ENCODE measurements around the gene CSF1. TPM values are rescaled to one million over a fixed set of nuclear protein-coding genes. Genes with fewer than 3 reads are reported as not detected.

CSF1 gene
- total and polyA plus RNA-seq, 2 of the 13 experiments (the other 11 are each of a cell fraction or from before 2014, with no cell fraction given) = 4.6 to 13.3 TPM

DNA sequence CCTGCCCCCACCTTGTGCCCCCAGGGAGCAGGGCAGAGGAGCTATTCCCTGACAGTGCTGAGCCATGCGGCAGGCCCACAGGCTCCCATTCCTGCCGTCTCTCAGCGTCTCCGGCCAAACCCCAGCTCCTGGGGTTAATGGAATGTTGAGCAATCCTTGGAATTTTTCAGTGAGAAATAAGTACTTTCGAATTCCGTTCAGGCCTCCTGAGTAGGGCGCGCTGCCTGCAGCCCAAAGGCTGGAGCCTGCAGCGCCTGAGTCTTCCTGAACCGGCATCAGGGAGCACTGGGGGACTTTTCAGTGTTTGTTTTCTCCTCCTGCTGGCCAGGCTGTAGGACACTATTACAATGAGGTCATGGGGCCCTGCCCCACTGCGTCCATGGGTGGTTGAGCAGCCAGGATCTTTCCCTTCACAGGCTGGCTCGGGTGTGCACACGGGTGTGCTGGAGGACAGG lies 33.3 kb upstream of the CSF1 start (continued):
- TF ChIP-seq KDM5A (IDR thresholded peaks at IDR 0.05; ENCODE audit: borderline replicate concordance, low read length) = no peak
- no peak for TF ChIP-seq ZNF160 (CRISPR knock-in tag; IDR thresholded peaks at IDR 0.05)
- TF ChIP-seq CCAR2 (optimal IDR thresholded peaks at IDR 0.05; ENCODE audit: low read depth, low read length) = no peak
- TF ChIP-seq, protein P1, sequence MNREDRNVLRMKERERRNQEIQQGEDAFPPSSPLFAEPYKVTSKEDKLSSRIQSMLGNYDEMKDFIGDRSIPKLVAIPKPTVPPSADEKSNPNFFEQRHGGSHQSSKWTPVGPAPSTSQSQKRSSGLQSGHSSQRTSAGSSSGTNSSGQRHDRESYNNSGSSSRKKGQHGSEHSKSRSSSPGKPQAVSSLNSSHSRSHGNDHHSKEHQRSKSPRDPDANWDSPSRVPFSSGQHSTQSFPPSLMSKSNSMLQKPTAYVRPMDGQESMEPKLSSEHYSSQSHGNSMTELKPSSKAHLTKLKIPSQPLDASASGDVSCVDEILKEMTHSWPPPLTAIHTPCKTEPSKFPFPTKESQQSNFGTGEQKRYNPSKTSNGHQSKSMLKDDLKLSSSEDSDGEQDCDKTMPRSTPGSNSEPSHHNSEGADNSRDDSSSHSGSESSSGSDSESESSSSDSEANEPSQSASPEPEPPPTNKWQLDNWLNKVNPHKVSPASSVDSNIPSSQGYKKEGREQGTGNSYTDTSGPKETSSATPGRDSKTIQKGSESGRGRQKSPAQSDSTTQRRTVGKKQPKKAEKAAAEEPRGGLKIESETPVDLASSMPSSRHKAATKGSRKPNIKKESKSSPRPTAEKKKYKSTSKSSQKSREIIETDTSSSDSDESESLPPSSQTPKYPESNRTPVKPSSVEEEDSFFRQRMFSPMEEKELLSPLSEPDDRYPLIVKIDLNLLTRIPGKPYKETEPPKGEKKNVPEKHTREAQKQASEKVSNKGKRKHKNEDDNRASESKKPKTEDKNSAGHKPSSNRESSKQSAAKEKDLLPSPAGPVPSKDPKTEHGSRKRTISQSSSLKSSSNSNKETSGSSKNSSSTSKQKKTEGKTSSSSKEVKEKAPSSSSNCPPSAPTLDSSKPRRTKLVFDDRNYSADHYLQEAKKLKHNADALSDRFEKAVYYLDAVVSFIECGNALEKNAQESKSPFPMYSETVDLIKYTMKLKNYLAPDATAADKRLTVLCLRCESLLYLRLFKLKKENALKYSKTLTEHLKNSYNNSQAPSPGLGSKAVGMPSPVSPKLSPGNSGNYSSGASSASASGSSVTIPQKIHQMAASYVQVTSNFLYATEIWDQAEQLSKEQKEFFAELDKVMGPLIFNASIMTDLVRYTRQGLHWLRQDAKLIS (CRISPR knock-in tag; IDR thresholded peaks at IDR 0.05) = no peak
- TF ChIP-seq, protein P2, sequence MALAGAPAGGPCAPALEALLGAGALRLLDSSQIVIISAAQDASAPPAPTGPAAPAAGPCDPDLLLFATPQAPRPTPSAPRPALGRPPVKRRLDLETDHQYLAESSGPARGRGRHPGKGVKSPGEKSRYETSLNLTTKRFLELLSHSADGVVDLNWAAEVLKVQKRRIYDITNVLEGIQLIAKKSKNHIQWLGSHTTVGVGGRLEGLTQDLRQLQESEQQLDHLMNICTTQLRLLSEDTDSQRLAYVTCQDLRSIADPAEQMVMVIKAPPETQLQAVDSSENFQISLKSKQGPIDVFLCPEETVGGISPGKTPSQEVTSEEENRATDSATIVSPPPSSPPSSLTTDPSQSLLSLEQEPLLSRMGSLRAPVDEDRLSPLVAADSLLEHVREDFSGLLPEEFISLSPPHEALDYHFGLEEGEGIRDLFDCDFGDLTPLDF (CRISPR knock-in tag; IDR thresholded peaks at IDR 0.05) = no peak
- TF ChIP-seq HOXD1 (CRISPR knock-in tag; IDR thresholded peaks at IDR 0.05) = no peak
- peak; percentile 56; the same call in 1 of the 2 replicates for TF ChIP-seq TBX2 (CRISPR knock-in tag; IDR thresholded peaks at IDR 0.05; ENCODE audit: borderline replicate concordance)
- no peak for TF ChIP-seq KLF6 (CRISPR knock-in tag; IDR thresholded peaks at IDR 0.05)
- no peak for TF ChIP-seq ZNF441 (CRISPR knock-in tag; IDR thresholded peaks at IDR 0.05; ENCODE audit: borderline replicate concordance)
- no peak for TF ChIP-seq NBN (conservative IDR thresholded peaks at IDR 0.05)
- no peak for TF ChIP-seq CREB3 (CRISPR knock-in tag; IDR thresholded peaks at IDR 0.05)
- no peak for TF ChIP-seq ZKSCAN5 (CRISPR knock-in tag; IDR thresholded peaks at IDR 0.05)
- TF ChIP-seq SAFB2 (CRISPR knock-in tag; IDR thresholded peaks at IDR 0.05; ENCODE audit: borderline replicate concordance, low read depth) = no peak
- TF ChIP-seq SP2 (CRISPR knock-in tag; IDR thresholded peaks at IDR 0.05) = no peak
- no peak for TF ChIP-seq ZNF331 (CRISPR knock-in tag; IDR thresholded peaks at IDR 0.05)
- TF ChIP-seq, protein P3, sequence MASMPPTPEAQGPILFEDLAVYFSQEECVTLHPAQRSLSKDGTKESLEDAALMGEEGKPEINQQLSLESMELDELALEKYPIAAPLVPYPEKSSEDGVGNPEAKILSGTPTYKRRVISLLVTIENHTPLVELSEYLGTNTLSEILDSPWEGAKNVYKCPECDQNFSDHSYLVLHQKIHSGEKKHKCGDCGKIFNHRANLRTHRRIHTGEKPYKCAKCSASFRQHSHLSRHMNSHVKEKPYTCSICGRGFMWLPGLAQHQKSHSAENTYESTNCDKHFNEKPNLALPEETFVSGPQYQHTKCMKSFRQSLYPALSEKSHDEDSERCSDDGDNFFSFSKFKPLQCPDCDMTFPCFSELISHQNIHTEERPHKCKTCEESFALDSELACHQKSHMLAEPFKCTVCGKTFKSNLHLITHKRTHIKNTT (CRISPR knock-in tag; IDR thresholded peaks at IDR 0.05) = no peak
- peak; percentile 60 for TF ChIP-seq MED1 (CRISPR knock-in tag; IDR thresholded peaks at IDR 0.05)
- TF ChIP-seq TOE1 (CRISPR knock-in tag; IDR thresholded peaks at IDR 0.05) = no peak
- TF ChIP-seq SIN3B (IDR thresholded peaks at IDR 0.05; ENCODE audit: low read length) = no peak
- no peak for TF ChIP-seq NCOR1 (IDR thresholded peaks at IDR 0.05; ENCODE audit: borderline replicate concordance, low read length)
- no peak for TF ChIP-seq CHCHD3 (CRISPR knock-in tag; IDR thresholded peaks at IDR 0.05)
- TF ChIP-seq RAD51 (IDR thresholded peaks at IDR 0.05; ENCODE audit: borderline replicate concordance) = no peak
- TF ChIP-seq ZNF552 (CRISPR knock-in tag; IDR thresholded peaks at IDR 0.05; ENCODE audit: borderline replicate concordance) = no peak
- no peak for TF ChIP-seq SP5 (CRISPR knock-in tag; IDR thresholded peaks at IDR 0.05; ENCODE audit: borderline replicate concordance, low read depth)
- TF ChIP-seq FOXA1 (IDR thresholded peaks at IDR 0.05) = no peak
- TF ChIP-seq FOXA1 (CRISPR knock-in tag; IDR thresholded peaks at IDR 0.05) = peak; percentile 41
- no peak; the same call in 1 of the 2 replicates for TF ChIP-seq HMG20A (CRISPR knock-in tag; IDR thresholded peaks at IDR 0.05; ENCODE audit: borderline replicate concordance)

All from HepG2 (cell line).